HG02759 (cell line): Measurements from ENCODE around the gene ARMC9.
"Not testable (repeated sequence)": the region's sequence is repeated elsewhere in the genome, so short reads cannot be mapped to it uniquely, and the experiment has no call there.

Experiments used
- ATAC-seq: cut with Tn5 transposase; IDR thresholded peaks from one replicate; pipeline ENCODE4 v1.9.1; 2021; ENCODE audit warnings: mild to moderate bottlenecking, moderate library complexity; ENCODE audit not compliant: unreplicated experiment

The ARMC9 gene

DNA sequence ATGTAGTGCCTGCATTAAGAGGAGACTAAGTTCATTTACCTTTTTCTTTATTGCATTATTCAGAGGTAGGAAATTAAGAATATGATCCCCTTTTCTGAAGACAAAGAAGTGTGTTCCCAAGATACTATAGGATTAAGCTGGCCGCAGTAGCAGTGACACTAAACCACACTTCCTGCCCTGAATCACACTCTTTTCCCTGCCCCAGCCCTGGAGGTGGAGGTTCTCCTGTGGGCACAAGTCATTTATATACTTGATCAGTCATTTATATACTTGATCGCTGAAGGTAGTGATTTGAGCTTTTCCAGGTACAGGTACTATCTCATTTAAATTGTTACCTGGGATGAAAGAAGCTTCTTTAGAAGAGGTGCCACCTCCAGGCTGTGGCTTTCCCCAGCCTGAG is 78.6 kb downstream of the ARMC9 start:
- ATAC-seq = no peak

DNA sequence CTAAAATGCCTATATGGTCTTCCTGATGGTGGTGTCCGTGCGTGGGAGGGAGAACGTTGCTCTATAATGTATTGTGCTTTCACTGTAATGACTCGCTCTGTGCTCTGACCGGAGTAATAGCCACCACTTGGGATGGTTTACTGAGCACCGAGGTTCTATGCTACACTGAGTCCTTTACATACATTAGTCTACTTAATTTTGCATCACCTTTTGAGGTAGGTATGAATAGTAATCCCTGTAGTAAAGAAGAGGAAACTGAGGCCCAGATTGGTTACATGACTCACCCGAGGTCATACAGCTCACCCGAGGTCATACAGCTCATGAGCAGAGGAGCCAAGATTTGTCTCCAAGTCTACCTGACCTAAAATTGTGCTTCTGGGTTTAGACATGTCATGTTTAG is 79.5 kb downstream of the ARMC9 start:
- no peak for ATAC-seq

DNA sequence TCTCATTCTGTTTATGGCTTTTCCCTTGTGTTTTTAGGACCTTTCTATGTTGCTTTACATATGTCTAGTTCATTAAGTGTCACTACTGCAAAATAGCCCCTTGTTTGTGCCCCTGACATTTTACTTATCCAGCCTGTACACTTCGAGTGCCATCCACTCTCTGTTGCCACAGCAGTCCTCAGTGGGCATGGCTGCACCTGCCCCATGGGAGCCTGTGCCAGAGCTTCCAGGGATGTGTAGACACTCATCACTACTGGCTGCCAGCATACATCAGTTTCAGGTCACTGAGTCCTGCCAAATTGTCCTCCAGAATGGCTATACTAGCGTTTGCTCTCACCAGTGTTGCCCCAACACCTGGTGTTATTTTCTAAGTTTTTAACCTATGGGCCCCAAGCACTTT is 80.4 kb downstream of the ARMC9 start:
- no peak for ATAC-seq

DNA sequence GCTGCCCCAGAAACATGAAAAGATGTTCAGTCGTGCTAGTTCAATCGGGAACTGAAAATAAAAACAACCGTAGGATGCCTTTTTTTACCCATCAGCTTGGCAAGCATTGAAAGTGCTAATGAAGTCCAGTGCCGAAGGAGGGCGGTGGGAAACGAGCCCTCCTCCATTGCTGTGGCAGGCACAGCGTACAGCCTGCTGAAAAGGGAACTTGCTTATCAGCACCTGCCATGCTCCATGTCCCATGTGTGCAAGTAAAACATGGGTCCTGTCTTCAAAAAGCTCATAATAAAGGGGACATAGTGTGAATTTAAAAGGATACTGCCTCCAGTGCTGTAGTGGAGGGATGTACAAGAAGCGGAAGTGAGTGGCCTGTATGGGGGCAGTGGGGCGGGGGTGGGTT is 82.4 kb downstream of the ARMC9 start:
- no peak for ATAC-seq

DNA sequence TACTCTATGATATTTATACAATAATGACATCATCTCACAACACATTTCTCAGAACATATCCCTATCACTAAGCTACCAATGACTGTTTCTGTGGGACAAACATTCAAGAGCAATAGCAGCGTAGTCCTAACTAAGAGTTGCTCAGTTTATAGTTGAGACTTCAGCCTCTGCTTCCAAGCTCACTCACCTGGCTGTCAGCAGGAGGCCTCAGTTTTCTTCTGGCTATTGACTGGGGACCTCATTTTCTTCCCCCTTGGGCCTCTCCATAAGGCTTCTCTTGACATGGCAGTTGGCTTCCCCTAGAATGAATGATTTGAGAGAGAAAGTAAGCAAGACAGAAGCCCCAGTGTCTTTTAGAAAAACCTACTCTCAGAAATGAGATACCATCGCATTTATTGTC is 85.9 kb downstream of the ARMC9 start:
- ATAC-seq = no peak

DNA sequence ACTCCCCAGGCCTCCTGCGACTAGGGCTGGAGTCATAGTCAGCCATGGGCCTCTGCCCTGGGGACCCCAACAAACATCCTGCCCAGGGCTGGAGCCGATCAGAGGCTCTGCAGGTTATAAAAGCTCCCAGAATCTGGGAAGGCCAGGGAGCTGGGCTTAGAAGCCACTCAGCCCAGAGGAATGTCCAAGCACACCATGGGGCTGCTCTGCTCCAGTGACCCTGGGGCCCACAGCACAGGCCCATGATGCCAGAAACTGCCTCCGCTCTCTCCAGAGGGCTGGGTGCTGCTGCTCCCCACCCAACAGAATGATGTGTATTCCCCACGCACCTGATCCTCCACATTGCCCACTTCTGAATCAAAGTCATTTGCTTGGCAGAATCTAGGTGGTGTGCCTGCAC is 88.5 kb downstream of the ARMC9 start:
- no peak for ATAC-seq

DNA sequence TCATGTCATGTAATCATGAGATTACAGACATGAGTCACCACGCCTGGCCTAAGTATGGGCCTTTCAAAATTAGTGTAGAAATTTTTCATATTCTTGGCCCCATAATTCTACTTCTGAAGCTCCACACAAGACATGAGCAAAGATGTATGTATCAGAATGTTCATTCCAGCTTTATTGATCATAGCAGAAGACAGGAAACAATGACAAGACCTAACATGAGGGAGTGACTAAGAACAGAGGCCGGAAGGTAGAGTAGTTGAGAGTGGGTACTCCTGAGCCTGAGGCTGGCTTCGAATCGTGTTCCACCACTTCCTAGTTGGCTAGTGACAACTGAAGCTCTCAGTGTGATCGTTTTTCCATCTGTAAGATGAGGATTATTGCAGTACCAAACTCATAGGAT is 89.3 kb downstream of the ARMC9 start:
- ATAC-seq = no peak

DNA sequence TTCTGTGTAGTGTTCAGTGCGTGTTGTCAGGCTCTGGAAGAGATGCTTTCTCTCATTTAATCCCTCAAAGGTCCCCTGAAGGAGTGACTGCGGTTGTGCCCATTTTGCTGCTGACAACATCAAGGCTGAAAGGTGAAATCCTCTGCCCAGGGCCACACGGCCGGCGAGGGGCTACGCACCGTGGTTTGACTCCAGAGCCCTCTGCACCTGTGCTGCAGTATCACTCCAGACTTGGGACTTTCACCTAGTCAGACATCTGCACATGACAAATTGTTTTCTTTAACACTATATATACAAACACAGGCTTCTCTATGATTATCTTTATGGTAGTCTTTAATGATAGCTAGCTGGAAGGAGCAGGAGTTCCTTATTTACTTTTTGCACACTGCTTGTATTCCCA is 90.2 kb downstream of the ARMC9 start:
- ATAC-seq = no peak

DNA sequence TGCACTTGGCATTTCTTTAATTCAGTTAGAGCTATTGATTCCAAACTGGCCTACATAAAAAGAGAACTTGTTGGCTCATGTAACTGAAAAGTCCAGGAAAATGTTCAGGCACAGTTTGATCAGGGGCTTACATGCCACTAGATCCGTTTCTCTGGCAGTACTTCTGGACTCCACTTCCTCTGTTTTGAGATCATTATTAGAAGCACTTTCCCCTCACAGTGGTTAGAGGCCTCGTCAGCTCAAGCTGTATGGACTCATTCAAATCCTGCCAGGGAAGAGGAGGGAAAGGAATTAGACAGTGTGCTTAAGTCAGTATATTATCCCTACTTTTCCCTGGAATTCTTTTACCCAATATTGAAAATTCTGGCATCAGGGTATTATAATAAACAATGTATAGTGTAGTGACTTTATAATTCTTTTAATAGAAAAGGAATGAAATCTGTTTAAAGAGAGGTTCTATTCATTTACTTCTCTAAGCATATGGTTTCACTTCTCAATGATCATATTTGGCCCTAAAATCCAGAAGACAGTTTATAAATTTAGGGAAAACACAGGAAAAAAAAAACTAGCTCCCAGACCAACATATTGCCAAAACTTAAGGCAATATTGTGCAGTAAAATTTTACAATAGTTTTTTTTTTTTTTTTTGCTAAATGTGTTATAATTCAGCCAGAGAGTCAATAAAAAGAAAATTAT is 92.0 kb downstream of the ARMC9 start:
- ATAC-seq = no peak

DNA sequence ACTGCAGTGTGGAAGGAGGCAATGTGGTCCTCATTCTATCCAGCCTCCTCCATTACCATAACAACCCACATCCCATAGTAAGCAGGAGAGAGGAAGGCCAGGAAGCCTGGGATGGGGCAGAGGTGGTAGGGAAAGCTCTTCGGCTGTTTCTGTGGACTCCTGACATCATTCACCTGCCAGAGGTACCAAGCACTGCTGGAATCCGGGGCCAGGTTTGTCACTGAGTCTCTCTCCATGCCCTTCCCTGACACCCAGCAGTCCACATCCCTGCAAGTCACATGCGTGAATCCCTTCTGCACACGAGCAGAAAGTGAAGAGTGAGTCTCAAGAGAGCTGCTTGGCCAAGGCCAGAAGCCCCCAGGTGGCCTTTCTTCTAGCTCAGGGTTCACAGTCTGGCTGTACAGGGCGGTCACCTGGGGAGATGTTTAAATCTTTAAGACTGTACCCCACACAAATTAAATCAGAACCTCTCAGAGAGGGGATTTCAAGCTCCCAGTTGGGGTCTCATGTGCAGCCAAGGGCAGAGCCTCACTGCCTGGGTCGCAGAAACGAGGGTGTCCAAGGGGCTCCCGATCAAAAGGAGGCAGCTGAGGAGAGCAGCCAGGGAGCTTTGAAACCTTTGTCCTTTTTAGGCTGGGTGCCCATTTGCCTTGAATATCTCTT is 94.2 kb downstream of the ARMC9 start:
- ATAC-seq = no peak

DNA sequence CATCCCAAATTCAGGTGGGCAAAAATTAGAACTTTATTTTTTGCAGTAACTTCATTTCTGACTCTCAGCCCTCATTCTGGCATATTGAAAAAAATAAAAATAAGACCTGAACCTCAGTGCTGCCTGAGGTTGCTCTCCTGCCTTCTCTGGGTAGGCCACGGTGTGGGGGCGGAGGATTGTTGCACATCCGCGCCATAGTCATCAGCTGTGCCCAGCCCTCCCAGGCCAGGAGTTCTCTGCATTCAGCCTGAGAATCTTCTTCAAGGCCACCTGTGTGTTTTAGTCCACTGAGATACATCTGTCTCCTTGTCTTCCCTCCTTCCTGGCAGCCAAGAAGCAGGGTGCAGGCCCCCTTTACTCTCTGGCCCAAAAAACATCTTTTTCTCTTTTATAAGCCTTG is 94.7 kb downstream of the ARMC9 start:
- ATAC-seq = no peak

DNA sequence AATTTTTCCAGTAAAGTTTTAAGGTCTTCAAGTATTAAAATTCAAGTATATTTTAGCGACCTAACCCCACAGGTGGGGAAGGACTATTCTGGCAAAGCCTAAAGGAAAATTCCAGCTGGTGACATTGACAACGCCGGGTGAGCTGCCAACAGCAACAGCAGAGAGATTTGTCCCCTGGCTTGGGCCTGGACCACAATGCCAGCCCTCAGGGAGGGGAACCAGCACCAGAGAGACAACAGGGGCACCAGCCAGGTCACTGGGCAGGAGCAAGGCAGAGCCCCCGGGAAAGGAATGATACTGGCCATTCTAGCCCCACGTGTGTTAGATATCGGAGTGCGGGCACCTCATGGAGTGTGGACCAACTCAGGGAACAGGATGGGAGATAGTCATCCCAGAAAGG is 95.7 kb downstream of the ARMC9 start:
- ATAC-seq = no peak

DNA sequence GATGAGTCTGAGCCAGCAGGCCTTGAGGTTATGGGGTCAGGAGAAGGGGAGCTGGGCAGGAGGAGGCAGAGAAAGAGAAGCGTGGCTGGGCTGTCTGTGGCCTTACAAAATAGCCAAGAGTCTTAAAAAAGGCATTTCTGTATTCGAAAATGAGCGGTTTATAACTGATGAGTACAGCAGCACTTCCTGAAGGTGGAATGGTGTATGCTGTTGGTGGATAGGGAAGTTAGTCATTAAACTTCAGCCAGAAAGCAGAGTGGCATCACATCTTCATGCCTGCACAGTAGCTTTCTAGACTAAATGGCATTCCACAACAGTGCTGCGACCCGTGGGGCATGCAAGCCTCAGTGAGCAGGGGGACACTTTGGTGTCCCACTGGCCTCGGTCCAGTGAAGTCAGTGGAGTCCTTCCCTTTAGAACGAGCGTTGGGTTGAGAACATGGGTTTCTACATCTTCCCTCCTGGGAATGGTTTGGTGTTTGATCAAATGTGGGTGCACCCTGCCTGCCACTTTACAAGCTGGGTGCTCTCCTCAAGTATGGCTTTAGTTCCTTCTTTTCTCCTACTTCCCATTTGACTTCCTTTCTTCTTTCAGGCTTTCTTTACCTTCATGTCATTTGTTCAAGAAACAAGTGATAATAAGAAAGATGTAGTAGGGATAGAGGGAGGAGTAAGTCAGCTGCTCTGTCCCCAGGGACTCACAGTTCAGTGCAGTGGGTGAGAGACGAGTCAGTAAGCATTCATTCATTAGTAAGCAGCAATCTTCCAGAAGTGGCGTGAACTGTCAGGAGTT is 96.3 kb downstream of the ARMC9 start:
- ATAC-seq = no peak

DNA sequence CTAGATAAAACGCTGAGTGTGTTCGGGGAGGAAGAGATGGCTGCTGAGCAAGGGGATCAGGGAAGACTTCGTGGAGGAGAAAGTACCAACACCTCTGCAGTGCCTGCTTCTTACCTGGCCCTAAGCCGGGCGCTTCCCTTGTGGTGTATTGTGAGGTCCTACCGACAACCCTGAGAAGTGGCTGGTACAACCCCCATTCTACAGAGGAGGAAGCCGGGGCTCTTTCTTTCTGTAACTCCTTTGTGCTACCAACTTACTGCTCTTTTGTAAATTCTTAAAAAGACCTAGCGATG is 96.9 kb downstream of the ARMC9 start:
- ATAC-seq = no peak

DNA sequence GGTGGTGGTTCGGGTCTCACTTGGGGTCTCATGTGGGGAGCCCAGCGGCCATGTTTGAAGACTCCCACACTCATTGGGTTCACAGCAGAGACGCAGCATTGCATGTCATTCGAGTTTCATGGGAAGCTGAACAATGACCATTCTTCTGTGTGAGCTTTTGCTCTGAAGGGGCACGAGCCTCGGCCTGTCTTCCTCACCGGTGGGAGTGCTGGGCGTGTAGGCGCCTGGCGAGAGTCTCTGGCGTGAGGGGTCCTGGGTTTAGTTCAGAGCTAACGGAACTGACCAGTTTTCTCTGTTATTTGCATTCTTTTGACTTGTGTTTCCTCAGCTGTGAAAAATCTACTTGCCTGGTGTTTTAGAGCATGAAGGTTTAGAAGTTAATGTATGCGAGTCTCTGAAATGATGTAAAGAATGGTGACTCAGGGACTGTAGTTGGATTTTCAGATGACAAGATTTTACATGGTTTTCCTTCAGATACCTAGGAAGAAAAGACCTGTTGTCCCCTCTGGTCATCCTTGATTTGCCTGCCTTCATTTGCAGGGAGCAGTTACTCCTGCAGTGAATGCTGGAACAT is 98.1 kb downstream of the ARMC9 start:
- no peak for ATAC-seq

DNA sequence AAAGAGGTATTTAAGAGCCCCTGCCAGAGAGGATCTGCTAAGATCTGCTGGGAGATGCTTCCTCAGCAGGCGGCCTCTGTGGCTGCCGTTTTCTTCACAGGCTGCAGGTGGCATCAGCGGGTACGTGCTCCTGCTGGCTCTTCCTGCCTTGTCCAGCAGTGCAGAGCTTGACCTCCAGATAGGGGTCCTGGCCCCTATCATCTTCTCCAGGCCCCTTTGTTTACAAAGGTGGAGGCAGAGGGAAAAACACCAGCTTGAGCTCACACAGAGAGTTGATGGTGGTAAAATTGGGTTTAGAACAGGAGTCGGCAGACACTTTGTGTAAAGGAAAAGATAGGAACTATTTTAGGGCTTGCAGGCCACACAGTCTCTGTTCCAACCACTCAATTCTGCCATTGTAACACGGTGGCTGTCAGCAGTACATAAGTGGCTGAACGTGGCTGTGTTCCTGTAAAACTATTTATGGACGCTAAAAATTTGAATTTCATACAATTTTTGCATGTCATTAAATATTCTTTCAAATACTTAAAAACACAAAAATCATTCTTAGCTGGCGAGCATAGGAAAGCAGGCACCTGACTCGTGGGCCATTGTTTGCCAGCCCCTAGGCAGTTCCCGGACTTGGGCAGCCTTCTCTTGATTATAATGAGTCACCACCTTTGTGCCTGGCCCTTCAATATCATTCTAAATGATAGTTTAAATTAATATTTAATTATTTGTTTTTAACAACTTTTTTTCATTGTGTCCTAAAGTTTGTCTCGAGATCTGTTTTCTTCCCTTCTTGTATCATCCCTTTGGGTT is 98.9 kb downstream of the ARMC9 start:
- peak; percentile 52 for ATAC-seq

DNA sequence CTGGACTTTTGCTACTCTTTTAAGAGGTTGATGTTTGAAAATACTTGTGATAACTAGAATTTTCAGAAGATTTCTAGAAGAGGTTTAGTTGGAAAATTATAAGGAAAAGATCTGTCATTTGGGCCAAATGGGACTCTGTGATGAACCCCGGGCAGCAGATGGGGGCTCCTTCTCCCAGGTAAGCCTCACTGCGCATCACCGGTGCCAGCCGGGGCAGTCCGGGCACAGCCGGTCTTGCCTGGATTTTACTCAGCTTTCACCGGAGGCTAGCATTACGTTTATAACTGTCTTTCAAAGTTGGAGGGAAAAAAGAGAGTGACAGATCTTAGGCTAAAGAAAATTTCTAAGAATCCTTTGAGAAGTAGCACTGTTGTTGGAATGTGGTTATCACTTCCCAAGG is 99.7 kb downstream of the ARMC9 start:
- ATAC-seq = no peak

DNA sequence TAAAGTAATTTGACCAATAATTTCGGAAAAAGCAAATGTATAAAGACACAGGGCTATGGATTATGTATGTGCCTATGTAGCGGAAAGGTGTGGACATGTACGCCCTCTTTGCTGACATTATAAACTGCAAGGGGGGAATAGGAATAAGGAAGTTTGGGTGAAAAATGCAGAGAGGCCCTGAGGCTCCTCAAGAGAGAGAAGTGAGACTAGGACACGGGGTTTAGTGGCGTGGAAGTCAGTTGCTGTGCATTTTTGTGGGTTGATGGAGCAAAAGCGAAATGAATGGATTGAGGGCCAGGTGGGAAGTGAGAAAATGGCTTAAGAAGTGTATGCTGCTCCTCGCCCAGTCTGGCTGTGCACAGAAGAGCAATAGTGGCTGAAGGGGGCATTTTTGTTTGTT is 100.8 kb downstream of the ARMC9 start:
- no peak for ATAC-seq

DNA sequence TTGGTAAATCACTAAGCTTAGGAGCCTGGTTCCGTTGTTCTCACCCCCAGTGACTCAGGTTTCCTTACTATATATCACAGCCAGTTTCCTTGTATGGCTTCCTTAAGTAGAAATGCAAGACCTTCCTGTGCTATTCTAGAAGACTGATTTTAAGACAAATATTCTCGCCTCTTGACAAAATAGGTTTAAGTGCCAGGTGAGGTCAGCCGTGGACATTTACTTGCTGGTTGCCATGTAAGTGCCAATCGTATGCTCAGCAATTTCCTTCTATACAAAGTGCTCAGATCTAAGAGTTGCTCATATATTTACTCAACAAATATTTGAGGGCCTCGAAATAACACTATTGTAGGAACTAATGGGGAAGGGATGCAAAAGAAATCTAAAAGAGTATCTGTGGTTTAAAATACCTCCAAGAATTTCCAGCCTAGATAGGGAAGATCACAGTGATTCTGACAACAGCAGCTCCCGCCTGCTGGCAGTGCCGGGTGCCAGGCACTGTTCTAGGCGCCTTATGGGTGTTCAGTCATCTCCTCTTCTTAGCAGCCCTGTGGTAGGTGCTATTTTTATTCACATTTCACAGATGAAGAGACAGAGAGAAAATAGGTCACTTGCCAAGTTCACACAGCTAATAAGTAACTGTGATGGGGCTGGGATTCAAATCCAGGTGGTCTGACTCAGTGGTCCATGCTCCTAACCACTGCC is 101.7 kb downstream of the ARMC9 start:
- peak; percentile 55 for ATAC-seq

DNA sequence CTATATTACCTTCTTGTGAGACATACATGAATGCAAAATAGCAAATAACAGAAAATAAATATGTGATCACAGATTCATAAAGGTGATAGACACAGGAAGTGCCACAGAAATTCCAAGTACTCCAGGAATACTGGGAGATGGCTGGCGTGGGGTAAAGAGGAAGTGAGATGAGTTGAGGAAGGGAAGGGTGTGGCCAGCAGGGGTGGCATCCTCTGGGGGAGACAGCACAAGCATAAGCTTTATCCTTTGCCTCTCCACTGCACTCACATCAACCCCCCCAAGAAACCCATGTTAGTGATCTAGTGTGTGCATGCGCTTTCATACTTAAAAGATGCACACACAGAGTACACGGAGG is 102.3 kb downstream of the ARMC9 start:
- peak; percentile 43 for ATAC-seq

DNA sequence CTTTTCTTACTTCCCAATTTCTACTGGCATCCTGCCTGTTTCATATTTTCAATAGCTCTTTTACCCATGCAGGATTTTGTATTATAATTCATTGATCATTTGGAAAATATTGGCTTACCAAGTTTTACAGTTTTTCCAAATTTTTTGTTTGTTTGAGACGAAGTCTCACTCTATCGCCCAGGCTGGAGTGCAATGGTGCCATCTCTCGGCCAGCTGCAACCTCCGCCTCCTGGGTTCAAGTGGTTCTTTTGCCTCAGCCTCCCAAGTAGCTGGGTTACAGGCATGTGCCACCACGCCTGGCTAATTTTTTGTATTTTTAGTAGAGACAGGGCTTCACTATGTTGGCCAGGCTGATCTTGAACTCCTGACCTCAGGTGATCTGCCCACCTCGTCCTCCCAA is 105.8 kb downstream of the ARMC9 start:
- ATAC-seq = not testable (repeated sequence)
